Measurements from ENCODE around the gene NOL12.

NOL12 gene

DNA sequence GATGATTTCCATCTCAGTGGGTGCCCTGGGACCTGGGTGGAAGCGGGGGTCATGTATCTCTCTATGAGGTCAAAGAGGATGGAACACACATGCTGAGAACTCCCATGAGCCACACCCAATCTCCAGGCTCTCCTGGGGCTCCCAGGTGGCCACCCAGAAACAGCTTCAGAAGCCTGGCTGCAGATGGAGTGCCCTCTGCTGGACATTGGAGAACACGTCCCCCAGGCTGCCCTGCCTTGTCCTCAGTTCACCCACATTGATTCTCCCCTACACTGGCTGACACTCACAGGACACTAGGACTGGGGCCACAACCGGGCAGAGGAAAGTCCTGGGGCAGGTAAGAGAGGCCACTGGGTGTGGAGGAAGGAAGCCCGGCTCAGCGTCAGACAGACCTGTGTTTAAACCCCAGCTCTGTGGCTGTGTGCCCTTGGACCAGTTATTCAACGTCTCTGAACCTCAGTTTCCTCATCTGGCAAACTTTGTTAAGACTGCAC, 4.5 kb upstream of the NOL12 start (continued):
- TF ChIP-seq, protein P1, sequence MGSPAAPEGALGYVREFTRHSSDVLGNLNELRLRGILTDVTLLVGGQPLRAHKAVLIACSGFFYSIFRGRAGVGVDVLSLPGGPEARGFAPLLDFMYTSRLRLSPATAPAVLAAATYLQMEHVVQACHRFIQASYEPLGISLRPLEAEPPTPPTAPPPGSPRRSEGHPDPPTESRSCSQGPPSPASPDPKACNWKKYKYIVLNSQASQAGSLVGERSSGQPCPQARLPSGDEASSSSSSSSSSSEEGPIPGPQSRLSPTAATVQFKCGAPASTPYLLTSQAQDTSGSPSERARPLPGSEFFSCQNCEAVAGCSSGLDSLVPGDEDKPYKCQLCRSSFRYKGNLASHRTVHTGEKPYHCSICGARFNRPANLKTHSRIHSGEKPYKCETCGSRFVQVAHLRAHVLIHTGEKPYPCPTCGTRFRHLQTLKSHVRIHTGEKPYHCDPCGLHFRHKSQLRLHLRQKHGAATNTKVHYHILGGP (tag by site-specific recombination; IDR thresholded peaks at IDR 0.05): no peak
- TF ChIP-seq ZNF501 (tag by site-specific recombination; IDR thresholded peaks at IDR 0.05) (no peak), ZNF660 (tag by site-specific recombination; IDR thresholded peaks at IDR 0.05) (0 out of 2 replicates have a peak, but pooled peaks have one; percentile 56), PRDM1 (tag by site-specific recombination; IDR thresholded peaks at IDR 0.05) (no peak), EGR2 (tag by site-specific recombination; IDR thresholded peaks at IDR 0.05; ENCODE audit: low read depth) (no peak), ZNF121 (tag by site-specific recombination; IDR thresholded peaks at IDR 0.05) (no peak), ZNF473 (tag by site-specific recombination; IDR thresholded peaks at IDR 0.05) (no peak), ZNF423 (tag by site-specific recombination; IDR thresholded peaks at IDR 0.05) (no peak), ZXDB (tag by site-specific recombination; IDR thresholded peaks at IDR 0.05) (0 out of 2 replicates have a peak, but pooled peaks have one; percentile 27), BCL11B (tag by site-specific recombination; IDR thresholded peaks at IDR 0.05; ENCODE audit: low read depth) (0 out of 2 replicates have a peak, but pooled peaks have one; percentile 12), SALL2 (tag by site-specific recombination; IDR thresholded peaks at IDR 0.05; ENCODE audit: borderline replicate concordance) (no peak), WT1 (tag by site-specific recombination; IDR thresholded peaks at IDR 0.05) (no peak), KLF10 (tag by site-specific recombination; IDR thresholded peaks at IDR 0.05) (0 out of 2 replicates have a peak, but pooled peaks have one; percentile 32), ZSCAN30 (tag by site-specific recombination; IDR thresholded peaks at IDR 0.05) (no peak), ZNF350 (tag by site-specific recombination; IDR thresholded peaks at IDR 0.05) (no peak), ZNF140 (tag by site-specific recombination; IDR thresholded peaks at IDR 0.05) (no peak), ZNF654 (tag by site-specific recombination; IDR thresholded peaks at IDR 0.05; ENCODE audit: low read depth) (peak; percentile 92), ZNF433 (tag by site-specific recombination; IDR thresholded peaks at IDR 0.05; ENCODE audit: low read depth) (no peak), KLF7 (tag by site-specific recombination; IDR thresholded peaks at IDR 0.05; ENCODE audit: borderline replicate concordance) (peak; percentile 42; the same call in 1 of the 2 replicates), ZNF626 (tag by site-specific recombination; IDR thresholded peaks at IDR 0.05) (no peak), KLF1 (tag by site-specific recombination; IDR thresholded peaks at IDR 0.05) (peak; percentile 67), ZNF223 (tag by site-specific recombination; IDR thresholded peaks at IDR 0.05) (no peak)
- TF ChIP-seq, protein P2, sequence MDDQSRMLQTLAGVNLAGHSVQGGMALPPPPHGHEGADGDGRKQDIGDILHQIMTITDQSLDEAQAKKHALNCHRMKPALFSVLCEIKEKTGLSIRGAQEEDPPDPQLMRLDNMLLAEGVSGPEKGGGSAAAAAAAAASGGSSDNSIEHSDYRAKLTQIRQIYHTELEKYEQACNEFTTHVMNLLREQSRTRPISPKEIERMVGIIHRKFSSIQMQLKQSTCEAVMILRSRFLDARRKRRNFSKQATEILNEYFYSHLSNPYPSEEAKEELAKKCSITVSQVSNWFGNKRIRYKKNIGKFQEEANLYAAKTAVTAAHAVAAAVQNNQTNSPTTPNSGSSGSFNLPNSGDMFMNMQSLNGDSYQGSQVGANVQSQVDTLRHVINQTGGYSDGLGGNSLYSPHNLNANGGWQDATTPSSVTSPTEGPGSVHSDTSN (CRISPR knock-in tag; IDR thresholded peaks at IDR 0.05): no peak
- TF ChIP-seq, protein P3, sequence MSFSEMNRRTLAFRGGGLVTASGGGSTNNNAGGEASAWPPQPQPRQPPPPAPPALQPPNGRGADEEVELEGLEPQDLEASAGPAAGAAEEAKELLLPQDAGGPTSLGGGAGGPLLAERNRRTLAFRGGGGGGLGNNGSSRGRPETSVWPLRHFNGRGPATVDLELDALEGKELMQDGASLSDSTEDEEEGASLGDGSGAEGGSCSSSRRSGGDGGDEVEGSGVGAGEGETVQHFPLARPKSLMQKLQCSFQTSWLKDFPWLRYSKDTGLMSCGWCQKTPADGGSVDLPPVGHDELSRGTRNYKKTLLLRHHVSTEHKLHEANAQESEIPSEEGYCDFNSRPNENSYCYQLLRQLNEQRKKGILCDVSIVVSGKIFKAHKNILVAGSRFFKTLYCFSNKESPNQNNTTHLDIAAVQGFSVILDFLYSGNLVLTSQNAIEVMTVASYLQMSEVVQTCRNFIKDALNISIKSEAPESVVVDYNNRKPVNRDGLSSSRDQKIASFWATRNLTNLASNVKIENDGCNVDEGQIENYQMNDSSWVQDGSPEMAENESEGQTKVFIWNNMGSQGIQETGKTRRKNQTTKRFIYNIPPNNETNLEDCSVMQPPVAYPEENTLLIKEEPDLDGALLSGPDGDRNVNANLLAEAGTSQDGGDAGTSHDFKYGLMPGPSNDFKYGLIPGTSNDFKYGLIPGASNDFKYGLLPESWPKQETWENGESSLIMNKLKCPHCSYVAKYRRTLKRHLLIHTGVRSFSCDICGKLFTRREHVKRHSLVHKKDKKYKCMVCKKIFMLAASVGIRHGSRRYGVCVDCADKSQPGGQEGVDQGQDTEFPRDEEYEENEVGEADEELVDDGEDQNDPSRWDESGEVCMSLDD (tag by site-specific recombination; IDR thresholded peaks at IDR 0.05): no peak
- TF ChIP-seq, protein P4, sequence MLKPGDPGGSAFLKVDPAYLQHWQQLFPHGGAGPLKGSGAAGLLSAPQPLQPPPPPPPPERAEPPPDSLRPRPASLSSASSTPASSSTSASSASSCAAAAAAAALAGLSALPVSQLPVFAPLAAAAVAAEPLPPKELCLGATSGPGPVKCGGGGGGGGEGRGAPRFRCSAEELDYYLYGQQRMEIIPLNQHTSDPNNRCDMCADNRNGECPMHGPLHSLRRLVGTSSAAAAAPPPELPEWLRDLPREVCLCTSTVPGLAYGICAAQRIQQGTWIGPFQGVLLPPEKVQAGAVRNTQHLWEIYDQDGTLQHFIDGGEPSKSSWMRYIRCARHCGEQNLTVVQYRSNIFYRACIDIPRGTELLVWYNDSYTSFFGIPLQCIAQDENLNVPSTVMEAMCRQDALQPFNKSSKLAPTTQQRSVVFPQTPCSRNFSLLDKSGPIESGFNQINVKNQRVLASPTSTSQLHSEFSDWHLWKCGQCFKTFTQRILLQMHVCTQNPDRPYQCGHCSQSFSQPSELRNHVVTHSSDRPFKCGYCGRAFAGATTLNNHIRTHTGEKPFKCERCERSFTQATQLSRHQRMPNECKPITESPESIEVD (tag by site-specific recombination; IDR thresholded peaks at IDR 0.05): no peak
- TF ChIP-seq, protein P5, sequence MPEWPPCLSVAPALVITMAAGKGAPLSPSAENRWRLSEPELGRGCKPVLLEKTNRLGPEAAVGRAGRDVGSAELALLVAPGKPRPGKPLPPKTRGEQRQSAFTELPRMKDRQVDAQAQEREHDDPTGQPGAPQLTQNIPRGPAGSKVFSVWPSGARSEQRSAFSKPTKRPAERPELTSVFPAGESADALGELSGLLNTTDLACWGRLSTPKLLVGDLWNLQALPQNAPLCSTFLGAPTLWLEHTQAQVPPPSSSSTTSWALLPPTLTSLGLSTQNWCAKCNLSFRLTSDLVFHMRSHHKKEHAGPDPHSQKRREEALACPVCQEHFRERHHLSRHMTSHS (tag by site-specific recombination; IDR thresholded peaks at IDR 0.05): no peak
- TF ChIP-seq, protein P6, sequence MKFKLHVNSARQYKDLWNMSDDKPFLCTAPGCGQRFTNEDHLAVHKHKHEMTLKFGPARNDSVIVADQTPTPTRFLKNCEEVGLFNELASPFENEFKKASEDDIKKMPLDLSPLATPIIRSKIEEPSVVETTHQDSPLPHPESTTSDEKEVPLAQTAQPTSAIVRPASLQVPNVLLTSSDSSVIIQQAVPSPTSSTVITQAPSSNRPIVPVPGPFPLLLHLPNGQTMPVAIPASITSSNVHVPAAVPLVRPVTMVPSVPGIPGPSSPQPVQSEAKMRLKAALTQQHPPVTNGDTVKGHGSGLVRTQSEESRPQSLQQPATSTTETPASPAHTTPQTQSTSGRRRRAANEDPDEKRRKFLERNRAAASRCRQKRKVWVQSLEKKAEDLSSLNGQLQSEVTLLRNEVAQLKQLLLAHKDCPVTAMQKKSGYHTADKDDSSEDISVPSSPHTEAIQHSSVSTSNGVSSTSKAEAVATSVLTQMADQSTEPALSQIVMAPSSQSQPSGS (tag by site-specific recombination; IDR thresholded peaks at IDR 0.05; ENCODE audit: low read depth): no peak
- TF ChIP-seq, protein P7, sequence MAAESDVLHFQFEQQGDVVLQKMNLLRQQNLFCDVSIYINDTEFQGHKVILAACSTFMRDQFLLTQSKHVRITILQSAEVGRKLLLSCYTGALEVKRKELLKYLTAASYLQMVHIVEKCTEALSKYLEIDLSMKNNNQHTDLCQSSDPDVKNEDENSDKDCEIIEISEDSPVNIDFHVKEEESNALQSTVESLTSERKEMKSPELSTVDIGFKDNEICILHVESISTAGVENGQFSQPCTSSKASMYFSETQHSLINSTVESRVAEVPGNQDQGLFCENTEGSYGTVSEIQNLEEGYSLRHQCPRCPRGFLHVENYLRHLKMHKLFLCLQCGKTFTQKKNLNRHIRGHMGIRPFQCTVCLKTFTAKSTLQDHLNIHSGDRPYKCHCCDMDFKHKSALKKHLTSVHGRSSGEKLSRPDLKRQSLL (tag by site-specific recombination; IDR thresholded peaks at IDR 0.05): no peak
- TF ChIP-seq, protein P8, sequence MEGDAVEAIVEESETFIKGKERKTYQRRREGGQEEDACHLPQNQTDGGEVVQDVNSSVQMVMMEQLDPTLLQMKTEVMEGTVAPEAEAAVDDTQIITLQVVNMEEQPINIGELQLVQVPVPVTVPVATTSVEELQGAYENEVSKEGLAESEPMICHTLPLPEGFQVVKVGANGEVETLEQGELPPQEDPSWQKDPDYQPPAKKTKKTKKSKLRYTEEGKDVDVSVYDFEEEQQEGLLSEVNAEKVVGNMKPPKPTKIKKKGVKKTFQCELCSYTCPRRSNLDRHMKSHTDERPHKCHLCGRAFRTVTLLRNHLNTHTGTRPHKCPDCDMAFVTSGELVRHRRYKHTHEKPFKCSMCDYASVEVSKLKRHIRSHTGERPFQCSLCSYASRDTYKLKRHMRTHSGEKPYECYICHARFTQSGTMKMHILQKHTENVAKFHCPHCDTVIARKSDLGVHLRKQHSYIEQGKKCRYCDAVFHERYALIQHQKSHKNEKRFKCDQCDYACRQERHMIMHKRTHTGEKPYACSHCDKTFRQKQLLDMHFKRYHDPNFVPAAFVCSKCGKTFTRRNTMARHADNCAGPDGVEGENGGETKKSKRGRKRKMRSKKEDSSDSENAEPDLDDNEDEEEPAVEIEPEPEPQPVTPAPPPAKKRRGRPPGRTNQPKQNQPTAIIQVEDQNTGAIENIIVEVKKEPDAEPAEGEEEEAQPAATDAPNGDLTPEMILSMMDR (tag by site-specific recombination; IDR thresholded peaks at IDR 0.05): peak; percentile 91
